ENCODE results near the gene PRKAR1B. TPM values are rescaled to one million over a fixed set of nuclear protein-coding genes. Genes with fewer than 3 reads are reported as not detected.

Gene PRKAR1B
- polyA plus RNA-seq, 1 of the 3 experiments (the other 2 are of a cell fraction): 63.7 TPM

GRCh38 chr7:500521-501420 lies 226.3 kb downstream of the PRKAR1B start:
- Histone ChIP-seq H3K36me3 (replicated peaks in 1 of 2; ENCODE audit: control insufficient read depth in 1 of 2, insufficient read depth in 2 of 2, low read length in 1 of 2) (peaks cover 27 to 47% of the 10 kb centered on the region in 2 experiments), H3K9ac (no peak overlapping the region), H3F3A (replicated peaks; ENCODE audit: insufficient read depth) (peaks cover 52% of the 10 kb centered on the region), H3K9me3 (no peaks in the 10 kb centered on the region), H3K9me2 (no peaks in the 10 kb centered on the region), H3K79me2 (ENCODE audit: insufficient read depth) (peaks cover 43% of the 10 kb centered on the region), H3K27me3 (ENCODE audit: insufficient read depth) (no peaks in the 10 kb centered on the region), H3K4me1 (ENCODE audit: control insufficient read depth in 1 of 2, insufficient read depth in 2 of 2, low read depth in 1 of 2, low read length in 1 of 2) (no peaks in the 10 kb centered on the region), H3K4me3 (ENCODE audit: low read depth in 2 of 2, low read length in 1 of 2) (no peak overlapping the region), H3K4me2 (no peak overlapping the region), H3K27ac (ENCODE audit: low read depth in 2 of 2, low read length in 1 of 2) (no peak overlapping the region), H2AFZ (ENCODE audit: low read depth) (no peak overlapping the region), H4K20me1 (ENCODE audit: insufficient read depth) (peaks cover 74% of the 10 kb centered on the region)
- DNase-seq: no peak
- ChIA-PET CTCF (interaction anchor here (0.7 kb wide), 1 partner anchor 19 kb away, joined by 3 read pairs; the partner anchor contains the start of gene PDGFA), POLR2A (no interaction called here)
- TF ChIP-seq MXI1 (IDR thresholded peaks at IDR 0.05; ENCODE audit: low read depth, low read length): no peak
- TF ChIP-seq FOXJ3 (CRISPR knock-in tag; IDR thresholded peaks at IDR 0.05): no peak
- TF ChIP-seq JUND (IDR thresholded peaks at IDR 0.05): no peak
- TF ChIP-seq EZH2phosphoT487 (IDR thresholded peaks at IDR 0.05; ENCODE audit: borderline replicate concordance, low read depth): no peak
- no peak for TF ChIP-seq TCF12 (IDR thresholded peaks at IDR 0.05)
- no peak for TF ChIP-seq NRF1 (IDR thresholded peaks at IDR 0.05; ENCODE audit: low read depth, low read length)
- WGBS (ENCODE audit: low lambda C conversion rate): 96% methylated on average over 26 of the region's 35 CpGs

GRCh38 chr7:499853-500485 lies 227.1 kb downstream of the PRKAR1B start:
- peaks cover 35% of the 10 kb centered on the region for H3K79me2 ChIP-seq (ENCODE audit: insufficient read depth)
- H3K27ac ChIP-seq (ENCODE audit: low read depth in 2 of 2, low read length in 1 of 2): no peak overlapping the region
- no peak for TF ChIP-seq CHD2 (IDR thresholded peaks at IDR 0.05; ENCODE audit: low read length, partially characterized antibody)
- no peak for TF ChIP-seq FOXM1 (IDR thresholded peaks at IDR 0.05; ENCODE audit: low read depth)
- TF ChIP-seq USF1 (IDR thresholded peaks at IDR 0.05; ENCODE audit: borderline replicate concordance, low read depth): no peak
- TF ChIP-seq PBX3 (IDR thresholded peaks at IDR 0.05): no peak
- TF ChIP-seq RCOR1 (IDR thresholded peaks at IDR 0.05; ENCODE audit: low read length): no peak
- no peak for TF ChIP-seq USF2 (IDR thresholded peaks at IDR 0.05; ENCODE audit: borderline replicate concordance, low read depth, low read length)
- TF ChIP-seq RFX5 (IDR thresholded peaks at IDR 0.05; ENCODE audit: low read length): no peak
- TF ChIP-seq EZH2phosphoT487 (IDR thresholded peaks at IDR 0.05; ENCODE audit: borderline replicate concordance, low read depth): no peak
- TF ChIP-seq FOXJ3 (CRISPR knock-in tag; IDR thresholded peaks at IDR 0.05): no peak
- TF ChIP-seq NFIC (IDR thresholded peaks at IDR 0.05; ENCODE audit: borderline replicate concordance): no peak
- no peak for TF ChIP-seq CTCF (IDR thresholded peaks at IDR 0.05)
- TF ChIP-seq RAD21 (IDR thresholded peaks at IDR 0.05; ENCODE audit: low read length): no peak
- TF ChIP-seq EP300 (IDR thresholded peaks at IDR 0.05; ENCODE audit: borderline replicate concordance in 1 of 2, low read depth in 1 of 2, low read length in 1 of 2): no peak
- no peak for TF ChIP-seq IRF3 (IDR thresholded peaks at IDR 0.05; ENCODE audit: low read depth, low read length)
- no peak for TF ChIP-seq FOSL2 (IDR thresholded peaks at IDR 0.05; ENCODE audit: borderline replicate concordance, low read depth)
- TF ChIP-seq MEF2A (IDR thresholded peaks at IDR 0.05; ENCODE audit: borderline replicate concordance, low read depth): no peak
- peaks cover 66% of the 10 kb centered on the region for H4K20me1 ChIP-seq (ENCODE audit: insufficient read depth)
- no peaks in the 10 kb centered on the region for H3K27me3 ChIP-seq (ENCODE audit: insufficient read depth)
- no peaks in the 10 kb centered on the region for H3K9me2 ChIP-seq
- no peak overlapping the region for H3K4me2 ChIP-seq
- CTCF ChIA-PET: no interaction called here
- H3F3A ChIP-seq (replicated peaks; ENCODE audit: insufficient read depth): peaks cover 60% of the 10 kb centered on the region
- POLR2A ChIA-PET: no interaction called here
- H3K9ac ChIP-seq: no peak overlapping the region
- 88% methylated on average over 20 of the region's 20 CpGs for WGBS (ENCODE audit: low lambda C conversion rate)
- no peaks in the 10 kb centered on the region for H3K4me1 ChIP-seq (ENCODE audit: control insufficient read depth in 1 of 2, insufficient read depth in 2 of 2, low read depth in 1 of 2, low read length in 1 of 2)
- peaks cover 27 to 43% of the 10 kb centered on the region in 2 experiments for H3K36me3 ChIP-seq (replicated peaks in 1 of 2; ENCODE audit: control insufficient read depth in 1 of 2, insufficient read depth in 2 of 2, low read length in 1 of 2)
- no peak for DNase-seq
- H3K4me3 ChIP-seq (ENCODE audit: low read depth in 2 of 2, low read length in 1 of 2): no peak overlapping the region
- H3K9me3 ChIP-seq: no peaks in the 10 kb centered on the region
- H2AFZ ChIP-seq (ENCODE audit: low read depth): no peak overlapping the region
